ENCODE results near the gene UBE2H.

DNA sequence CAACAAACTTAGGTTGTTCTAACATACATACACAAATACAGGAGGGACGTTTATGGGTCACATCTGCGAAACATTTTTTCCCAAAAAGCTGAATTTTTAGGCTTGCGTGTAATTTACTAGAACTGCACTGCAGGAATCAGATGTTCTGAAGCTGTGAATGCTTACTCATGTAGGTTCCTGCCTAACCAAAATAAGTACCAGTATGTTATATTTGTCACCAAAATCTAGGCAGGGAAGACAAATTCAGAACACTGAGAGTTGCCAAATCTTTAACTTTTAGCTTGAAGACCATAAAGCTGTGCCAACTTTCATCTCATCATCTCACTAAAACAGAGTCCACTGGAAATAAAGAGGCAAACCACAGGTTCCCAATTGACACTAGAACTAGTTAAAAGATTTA lies 5.7 kb downstream of the UBE2H start:
- TF ChIP-seq ZFX (IDR thresholded peaks at IDR 0.05): no peak
- TF ChIP-seq, protein P1, sequence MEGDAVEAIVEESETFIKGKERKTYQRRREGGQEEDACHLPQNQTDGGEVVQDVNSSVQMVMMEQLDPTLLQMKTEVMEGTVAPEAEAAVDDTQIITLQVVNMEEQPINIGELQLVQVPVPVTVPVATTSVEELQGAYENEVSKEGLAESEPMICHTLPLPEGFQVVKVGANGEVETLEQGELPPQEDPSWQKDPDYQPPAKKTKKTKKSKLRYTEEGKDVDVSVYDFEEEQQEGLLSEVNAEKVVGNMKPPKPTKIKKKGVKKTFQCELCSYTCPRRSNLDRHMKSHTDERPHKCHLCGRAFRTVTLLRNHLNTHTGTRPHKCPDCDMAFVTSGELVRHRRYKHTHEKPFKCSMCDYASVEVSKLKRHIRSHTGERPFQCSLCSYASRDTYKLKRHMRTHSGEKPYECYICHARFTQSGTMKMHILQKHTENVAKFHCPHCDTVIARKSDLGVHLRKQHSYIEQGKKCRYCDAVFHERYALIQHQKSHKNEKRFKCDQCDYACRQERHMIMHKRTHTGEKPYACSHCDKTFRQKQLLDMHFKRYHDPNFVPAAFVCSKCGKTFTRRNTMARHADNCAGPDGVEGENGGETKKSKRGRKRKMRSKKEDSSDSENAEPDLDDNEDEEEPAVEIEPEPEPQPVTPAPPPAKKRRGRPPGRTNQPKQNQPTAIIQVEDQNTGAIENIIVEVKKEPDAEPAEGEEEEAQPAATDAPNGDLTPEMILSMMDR (conservative IDR thresholded peaks at IDR 0.05): no peak

Measured in C4-2B (cell line).